Measurements from ENCODE around the gene WDR76. TPM values are rescaled to one million over a fixed set of nuclear protein-coding genes. Genes with fewer than 3 reads are reported as not detected.
"Not testable (repeated sequence)": the region's sequence is repeated elsewhere in the genome, so short reads cannot be mapped to it uniquely, and the experiment has no call there.

The WDR76 gene
- total RNA-seq, 1 experiment from 2014 or later, result 27.2 TPM

DNA sequence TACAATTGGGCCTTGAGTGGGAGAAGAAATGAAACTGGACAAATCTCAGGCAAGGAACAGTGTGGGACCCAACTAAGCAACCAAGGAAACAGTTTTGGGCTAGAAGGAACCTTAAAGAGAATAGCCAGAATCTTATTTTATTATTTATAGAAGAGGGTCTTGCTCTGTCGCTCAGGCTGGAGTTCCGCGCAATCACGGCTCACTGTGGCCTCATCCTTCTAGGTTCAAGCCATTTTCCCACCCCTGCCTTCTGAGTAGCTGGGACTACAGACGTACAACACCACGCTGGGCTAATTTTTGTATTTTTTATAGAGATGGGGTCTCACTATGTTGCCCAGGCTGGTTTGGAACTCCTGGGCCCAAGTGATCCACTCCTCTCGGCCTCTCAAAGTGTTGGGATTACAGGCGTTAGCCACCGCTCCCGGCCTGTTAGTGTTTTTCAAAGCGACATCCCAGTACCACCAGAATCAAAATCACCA is 734 bp upstream of the WDR76 start:
- no peak for DNase-seq
- peaks cover 29% of the 10 kb centered on the region for H3K79me2 ChIP-seq (ENCODE audit: low read depth)
- POLR2A ChIA-PET (ENCODE audit: unreplicated experiment), result no interaction called here
- no peaks in the 10 kb centered on the region for H4K20me1 ChIP-seq (ENCODE audit: insufficient read depth)
- no peaks in the 10 kb centered on the region for H3K36me3 ChIP-seq (ENCODE audit: low read depth)
- H3K27ac ChIP-seq, result no peak overlapping the region
- CTCF ChIA-PET, result no interaction called here
- peaks cover 13% of the 10 kb centered on the region; the same call in 1 of the 2 replicates for H3F3A ChIP-seq (ENCODE audit: insufficient read depth, low read depth)
- TF ChIP-seq, protein P1, sequence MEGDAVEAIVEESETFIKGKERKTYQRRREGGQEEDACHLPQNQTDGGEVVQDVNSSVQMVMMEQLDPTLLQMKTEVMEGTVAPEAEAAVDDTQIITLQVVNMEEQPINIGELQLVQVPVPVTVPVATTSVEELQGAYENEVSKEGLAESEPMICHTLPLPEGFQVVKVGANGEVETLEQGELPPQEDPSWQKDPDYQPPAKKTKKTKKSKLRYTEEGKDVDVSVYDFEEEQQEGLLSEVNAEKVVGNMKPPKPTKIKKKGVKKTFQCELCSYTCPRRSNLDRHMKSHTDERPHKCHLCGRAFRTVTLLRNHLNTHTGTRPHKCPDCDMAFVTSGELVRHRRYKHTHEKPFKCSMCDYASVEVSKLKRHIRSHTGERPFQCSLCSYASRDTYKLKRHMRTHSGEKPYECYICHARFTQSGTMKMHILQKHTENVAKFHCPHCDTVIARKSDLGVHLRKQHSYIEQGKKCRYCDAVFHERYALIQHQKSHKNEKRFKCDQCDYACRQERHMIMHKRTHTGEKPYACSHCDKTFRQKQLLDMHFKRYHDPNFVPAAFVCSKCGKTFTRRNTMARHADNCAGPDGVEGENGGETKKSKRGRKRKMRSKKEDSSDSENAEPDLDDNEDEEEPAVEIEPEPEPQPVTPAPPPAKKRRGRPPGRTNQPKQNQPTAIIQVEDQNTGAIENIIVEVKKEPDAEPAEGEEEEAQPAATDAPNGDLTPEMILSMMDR (conservative IDR thresholded peaks at IDR 0.05), result no peak
- TF ChIP-seq EZH2 (IDR thresholded peaks at IDR 0.05; ENCODE audit: low read depth), result no peak
- BruUV-seq (replicated peaks), result no TSS peak
- H3K27me3 ChIP-seq (ENCODE audit: insufficient read depth, low read depth), result no peaks in the 10 kb centered on the region
- peaks cover 28% of the 10 kb centered on the region for H3K4me1 ChIP-seq (replicated peaks; ENCODE audit: insufficient read depth)
- no peaks in the 10 kb centered on the region for H3K9me3 ChIP-seq (ENCODE audit: insufficient read depth, low read depth)
- peak overlapping the region; percentile 94; the same call in 1 of the 2 replicates for H2AFZ ChIP-seq
- intact Hi-C loops (cut with micrococcal nuclease; ENCODE audit: unreplicated experiment), result loop anchor here (10.0 kb wide), 1 partner anchor 51 kb away; the partner anchor contains the start of gene ELL3
- peak overlapping the region; percentile 89 for H3K4me2 ChIP-seq
- H3K9me2 ChIP-seq (ENCODE audit: insufficient read depth), result no peaks in the 10 kb centered on the region
- peak overlapping the region; percentile 62 for H3K4me3 ChIP-seq

DNA sequence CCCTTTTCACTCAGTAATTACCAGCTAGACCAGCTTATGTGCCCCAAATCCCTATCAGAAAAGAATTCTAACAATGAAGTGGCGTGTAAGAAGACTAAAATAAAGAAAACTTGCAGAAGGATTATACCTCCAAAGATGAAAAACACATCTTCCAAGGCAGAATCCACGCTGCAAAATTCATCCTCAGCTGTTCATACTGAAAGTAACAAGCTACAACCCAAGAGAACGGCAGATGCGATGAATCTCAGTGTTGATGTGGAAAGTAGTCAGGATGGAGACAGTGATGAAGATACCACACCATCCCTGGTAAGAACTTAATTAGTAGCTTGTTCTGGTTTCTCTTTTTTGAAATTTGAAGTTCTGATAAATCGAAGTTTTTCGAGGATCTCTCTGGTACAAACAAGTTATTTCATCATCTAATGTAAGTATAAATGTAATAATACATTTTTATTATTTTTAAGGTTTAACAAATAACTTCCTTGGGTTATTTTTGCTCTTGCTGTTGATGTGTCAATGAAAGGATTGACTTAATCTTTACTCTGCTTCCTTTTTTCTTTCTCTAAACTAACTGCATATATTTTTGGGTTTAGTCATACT is 1.4 kb downstream of the WDR76 start:
- no peak overlapping the region for H3K4me3 ChIP-seq
- H3K36me3 ChIP-seq (ENCODE audit: low read depth), result no peaks in the 10 kb centered on the region
- no peaks in the 10 kb centered on the region for H3K27me3 ChIP-seq (ENCODE audit: insufficient read depth, low read depth)
- ChIA-PET CTCF (interaction anchor here (0.6 kb wide), 1 partner anchor 39 kb away, joined by 3 read pairs; no protein-coding TSS in a partner anchor), POLR2A (ENCODE audit: unreplicated experiment) (interaction anchor here (0.5 kb wide), 1 partner anchor 12 kb away, joined by 3 read pairs; no protein-coding TSS in a partner anchor)
- DNase-seq, result no peak
- no peak overlapping the region for H3K27ac ChIP-seq
- no peaks in the 10 kb centered on the region for H4K20me1 ChIP-seq (ENCODE audit: insufficient read depth)
- no peak overlapping the region for H2AFZ ChIP-seq
- H3K9me2 ChIP-seq (ENCODE audit: insufficient read depth), result no peaks in the 10 kb centered on the region
- BruUV-seq (replicated peaks), result TSS peak; percentile 15
- TF ChIP-seq EZH2 (IDR thresholded peaks at IDR 0.05; ENCODE audit: low read depth), result no peak
- TF ChIP-seq, protein P1 (conservative IDR thresholded peaks at IDR 0.05), result no peak
- peaks cover 13% of the 10 kb centered on the region; the same call in 1 of the 2 replicates for H3F3A ChIP-seq (ENCODE audit: insufficient read depth, low read depth)
- H3K4me2 ChIP-seq, result peak overlapping the region; percentile 89
- H3K4me1 ChIP-seq (replicated peaks; ENCODE audit: insufficient read depth), result peaks cover 25% of the 10 kb centered on the region
- intact Hi-C loops (cut with micrococcal nuclease; ENCODE audit: unreplicated experiment), result loop anchor here (10.0 kb wide), 1 partner anchor 53 kb away; the partner anchor contains the start of gene ELL3
- no peaks in the 10 kb centered on the region for H3K9me3 ChIP-seq (ENCODE audit: insufficient read depth, low read depth)
- peaks cover 12% of the 10 kb centered on the region for H3K79me2 ChIP-seq (ENCODE audit: low read depth)

DNA sequence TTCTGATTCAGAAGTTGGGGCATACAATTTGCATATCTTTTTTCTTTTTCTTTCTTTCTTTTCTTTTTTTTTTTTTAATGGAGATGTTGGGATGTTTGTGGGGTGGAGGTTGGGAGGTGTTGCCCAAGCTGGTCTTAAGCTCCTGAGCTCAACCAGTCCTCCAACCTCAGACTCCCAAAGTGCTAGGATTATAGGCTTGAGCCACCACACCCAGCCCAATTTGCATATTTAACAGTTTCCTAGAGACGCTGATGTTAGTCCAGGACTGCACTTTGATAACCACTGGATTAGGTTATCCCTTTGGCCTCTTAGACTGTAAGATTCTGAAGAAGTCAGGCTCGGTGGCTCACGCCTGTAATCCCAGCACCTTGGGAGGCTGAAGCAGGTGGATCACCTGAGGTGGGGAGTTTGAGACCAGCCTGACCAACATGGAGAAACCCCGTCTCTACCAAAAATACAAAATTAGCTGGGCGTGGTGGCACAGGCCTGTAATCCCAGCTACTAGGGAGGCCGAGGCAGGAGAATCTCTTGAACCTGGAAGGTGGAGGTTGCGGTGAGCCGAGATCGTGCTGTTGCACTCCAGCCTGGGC is 3.2 kb downstream of the WDR76 start:
- CTCF ChIA-PET; H3K9me2 ChIP-seq (ENCODE audit: insufficient read depth); H3K4me2 ChIP-seq; H3K27ac ChIP-seq; H3K36me3 ChIP-seq (ENCODE audit: low read depth); H3K9me3 ChIP-seq (ENCODE audit: insufficient read depth, low read depth); H3K79me2 ChIP-seq (ENCODE audit: low read depth); POLR2A ChIA-PET (ENCODE audit: unreplicated experiment); BruUV-seq (replicated peaks); H3K4me3 ChIP-seq; H3K27me3 ChIP-seq (ENCODE audit: insufficient read depth, low read depth); DNase-seq; H2AFZ ChIP-seq; H4K20me1 ChIP-seq (ENCODE audit: insufficient read depth): not testable (repeated sequence)
- intact Hi-C loops (cut with micrococcal nuclease; ENCODE audit: unreplicated experiment), result loop anchor here (10.0 kb wide), 1 partner anchor 55 kb away; the partner anchor contains the start of gene ELL3
- H3F3A ChIP-seq (ENCODE audit: insufficient read depth, low read depth), result peaks cover 13% of the 10 kb centered on the region; the same call in 1 of the 2 replicates
- peaks cover 19% of the 10 kb centered on the region for H3K4me1 ChIP-seq (replicated peaks; ENCODE audit: insufficient read depth)

DNA sequence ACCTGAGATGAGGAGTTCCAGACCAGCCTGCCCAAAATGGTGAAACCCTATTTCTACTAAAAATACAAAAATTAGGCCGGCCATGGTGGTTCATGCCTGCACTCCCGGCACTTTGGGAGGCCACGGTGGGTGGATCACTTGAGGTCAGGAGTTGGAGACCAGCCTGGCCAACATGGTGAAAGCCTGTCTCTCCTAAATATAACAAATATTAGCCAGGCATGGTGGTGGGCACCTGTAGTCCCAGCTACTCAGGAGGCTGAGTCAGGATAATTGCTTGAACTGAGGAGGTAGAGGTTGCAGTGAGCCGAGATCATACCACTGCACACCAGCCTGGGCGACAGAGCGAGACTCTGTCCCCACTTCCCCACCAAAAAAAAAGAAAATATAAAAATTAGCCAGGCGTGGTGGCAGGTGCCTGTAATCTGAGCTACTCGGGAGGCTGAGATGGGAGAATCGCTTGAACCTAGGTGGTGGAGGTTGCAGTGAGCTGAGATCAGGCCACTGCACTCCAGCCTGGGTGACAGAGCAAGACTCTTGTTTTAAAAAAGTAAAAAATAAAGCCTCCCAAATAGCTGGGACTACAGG is 4.0 kb downstream of the WDR76 start:
- CTCF ChIA-PET; H3K4me3 ChIP-seq; H3K36me3 ChIP-seq (ENCODE audit: low read depth); H3K9me2 ChIP-seq (ENCODE audit: insufficient read depth); H3K79me2 ChIP-seq (ENCODE audit: low read depth); intact Hi-C loops (cut with micrococcal nuclease; ENCODE audit: unreplicated experiment); H3K27me3 ChIP-seq (ENCODE audit: insufficient read depth, low read depth); H4K20me1 ChIP-seq (ENCODE audit: insufficient read depth); H3K27ac ChIP-seq; POLR2A ChIA-PET (ENCODE audit: unreplicated experiment); DNase-seq; H2AFZ ChIP-seq; H3K9me3 ChIP-seq (ENCODE audit: insufficient read depth, low read depth); H3K4me2 ChIP-seq; BruUV-seq (replicated peaks): not testable (repeated sequence)
- peaks cover 19% of the 10 kb centered on the region for H3K4me1 ChIP-seq (replicated peaks; ENCODE audit: insufficient read depth)
- peaks cover 13% of the 10 kb centered on the region; the same call in 1 of the 2 replicates for H3F3A ChIP-seq (ENCODE audit: insufficient read depth, low read depth)

DNA sequence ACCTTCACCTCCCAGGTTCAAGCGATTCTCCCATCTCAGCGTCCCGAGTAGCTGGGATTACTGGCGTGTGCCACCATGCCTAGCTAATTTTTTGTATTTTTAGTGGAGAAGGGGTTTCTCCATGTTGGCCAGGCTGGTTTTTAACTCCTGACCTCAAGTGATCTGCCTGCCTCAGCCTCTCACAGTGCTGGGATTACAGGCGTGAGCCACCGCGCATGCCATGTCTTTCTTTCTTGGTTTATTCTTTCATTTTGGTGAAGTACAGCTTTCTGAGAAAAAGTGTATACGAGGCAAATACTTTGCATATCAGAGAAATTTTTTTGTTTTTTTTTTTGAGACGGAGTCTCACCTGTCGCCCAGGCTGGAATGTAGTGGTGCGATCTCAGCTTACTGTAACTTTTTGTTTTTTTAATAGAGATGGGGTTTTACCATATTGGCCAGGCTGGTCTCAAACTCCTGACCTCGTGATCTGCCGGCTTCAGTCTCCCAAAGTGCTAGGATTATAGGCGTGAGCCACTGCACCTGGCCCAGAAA is 4.8 kb downstream of the WDR76 start:
- H3K79me2 ChIP-seq (ENCODE audit: low read depth); H3K4me2 ChIP-seq; BruUV-seq (replicated peaks); intact Hi-C loops (cut with micrococcal nuclease; ENCODE audit: unreplicated experiment); H3K9me2 ChIP-seq (ENCODE audit: insufficient read depth); H3K9me3 ChIP-seq (ENCODE audit: insufficient read depth, low read depth); H2AFZ ChIP-seq; DNase-seq; H3K36me3 ChIP-seq (ENCODE audit: low read depth); H4K20me1 ChIP-seq (ENCODE audit: insufficient read depth); H3K4me3 ChIP-seq; H3K27ac ChIP-seq; H3K27me3 ChIP-seq (ENCODE audit: insufficient read depth, low read depth): not testable (repeated sequence)
- H3K4me1 ChIP-seq (replicated peaks; ENCODE audit: insufficient read depth), result peaks cover 11% of the 10 kb centered on the region
- H3F3A ChIP-seq (ENCODE audit: insufficient read depth, low read depth), result peaks cover 13% of the 10 kb centered on the region; the same call in 1 of the 2 replicates
- ChIA-PET POLR2A (ENCODE audit: unreplicated experiment) (interaction anchor here (0.6 kb wide), 1 partner anchor 82 kb away, joined by 3 read pairs; no protein-coding TSS in a partner anchor), CTCF (interaction anchor here (0.6 to 0.7 kb wide), 2 partner anchors 22 to 678 kb away, joined by 3 to 7 read pairs; no protein-coding TSS in a partner anchor)

Data from PC-9 (cell line).